Measurements from ENCODE around the gene RER1.

- TF ChIP-seq CTCF (IDR thresholded peaks at IDR 0.05) (no peak), POLR2A (IDR thresholded peaks at IDR 0.05) (no peak)
Observed at GRCh38 chr1:2430592-2430973, 38.9 kb downstream of the RER1 start.
